Gastrocnemius medialis (tissue), 4 donors: ENCODE measurements around the gene CATSPERB. TPM values are rescaled to one million over a fixed set of nuclear protein-coding genes. Genes with fewer than 3 reads are reported as not detected.
"Not testable (repeated sequence)": the region's sequence is repeated elsewhere in the genome, so short reads cannot be mapped to it uniquely, and the experiment has no call there.

ENCODE experiments used
- ATAC-seq, 2 donors: fragments of 150-250 bp; one replicate each; pipeline ENCODE4 v1.9.1; 2016
- DNase-seq, 2 donors: peaks; one replicate each; pipeline ENCODE4 v3.0.0-alpha.2; 2019
- H3K27ac ChIP-seq, 4 donors: fragments of 200-600 bp; sonication (generic); 1 replicate in 1 of 4; 2 replicates in 3 of 4; pipeline ENCODE4 v1.5.1; 2016 to 2018; ENCODE audit warnings: mild to moderate bottlenecking in 2 of 4, moderate library complexity in 1 of 4
- H3K27me3 ChIP-seq, 3 donors: fragments of 200-600 bp; sonication (generic) in 2 of 3; 1 replicate in 1 of 3; 2 replicates in 2 of 3; pipeline versions ENCODE4 v1.5.1 to v1.6.0; 2016 to 2019; ENCODE audit warnings: mild to moderate bottlenecking in 1 of 3, moderate library complexity in 1 of 3
- H3K36me3 ChIP-seq, 2 donors: fragments of 200-600 bp; sonication (generic) in 1 of 2; one replicate each; pipeline ENCODE4 v1.5.1; 2017 to 2018
- H3K4me1 ChIP-seq, 2 donors: fragments of 200-600 bp; sonication (generic) in 1 of 2; one replicate each; pipeline ENCODE4 v1.5.1; 2016 to 2017; ENCODE audit warnings: mild to moderate bottlenecking in 2 of 2
- H3K4me3 ChIP-seq, 4 donors: fragments of 200-600 bp; sonication (generic) in 3 of 4; 1 replicate in 1 of 4; 2 replicates in 3 of 4; pipeline ENCODE4 v1.5.1; 2016 to 2019; ENCODE audit warnings: mild to moderate bottlenecking in 2 of 4
- H3K9me3 ChIP-seq, 3 donors: fragments of 200-600 bp; sonication (generic) in 2 of 3; 1 replicate in 1 of 3; 2 replicates in 2 of 3; pipeline ENCODE4 v1.5.1; 2016 to 2019
- POLR2A ChIP-seq, 2 donors: fragments of 450-650 bp; IDR thresholded peaks; one replicate each; pipeline ENCODE4 v1.6.1; 2017; ENCODE audit warnings: antibody characterized with exemption in 2 of 2, mild to moderate bottlenecking in 2 of 2, moderate library complexity in 2 of 2
- in situ Hi-C, 4 donors: fragments of 200-750 bp; cut with MboI; loops; one replicate each; pipeline versions ENCODE4 v1.15.0 to v1.8.0; 2017; ENCODE audit warnings: low sequenced_read_pairs in 4 of 4
- intact Hi-C: fragments of 100-400 bp; cut with DNase I; formaldehyde crosslinking; loops from one replicate; pipeline ENCODE4 v1.15.1; 2023; ENCODE audit warnings: low total_unique reads
- total RNA-seq, 4 donors: library from RNA; depleted of rRNA; stranded (reverse); fragments of >200 nt; gene quantifications; one replicate each; pipeline versions ENCODE4 v1.1.0 to v1.2.3, GENCODE V29; 2016
- TF ChIP-seq, protein P1 (sequence below), 5 experiments: fragments of 450-650 bp in 3 of 5; fragments of 200-600 bp in 2 of 5; sonication (generic) in 2 of 5; IDR thresholded peaks in 4 of 5; conservative IDR thresholded peaks in 1 of 5; 1 replicate in 4 of 5; 2 replicates in 1 of 5; pipeline ENCODE4 v1.5.1; 2016 to 2019; ENCODE audit warnings: antibody characterized with exemption in 5 of 5, mild to moderate bottlenecking in 3 of 5, moderate library complexity in 3 of 5

The CATSPERB gene
- total RNA-seq, 4 donors from 2014 or later: 0.20 to 0.24 TPM; not detected in 2

DNA sequence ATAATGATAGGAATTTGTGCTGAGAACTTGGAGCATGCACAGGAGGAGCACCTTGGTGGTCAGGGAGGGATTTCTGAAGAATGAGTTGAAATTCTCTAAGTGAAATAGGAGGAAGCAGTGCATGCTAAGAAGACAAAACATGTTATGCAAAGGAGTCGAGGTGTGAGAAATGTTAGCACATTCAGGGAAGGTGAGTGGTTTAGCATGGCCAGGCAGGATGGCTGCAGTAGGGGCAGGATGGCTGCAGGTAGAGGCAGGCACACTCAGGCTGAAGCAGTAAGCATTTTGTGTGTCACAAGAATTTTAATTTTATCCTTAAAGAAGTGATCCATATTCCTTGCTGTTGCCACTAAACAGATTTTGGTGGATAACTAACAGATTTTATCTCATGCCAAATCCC, 46.3 kb downstream of the CATSPERB start:
- no peak overlapping the region for H3K27ac ChIP-seq
- H3K9me3 ChIP-seq: no peaks in the 10 kb centered on the region
- no peaks in the 10 kb centered on the region for H3K36me3 ChIP-seq
- H3K4me1 ChIP-seq: no peaks in the 10 kb centered on the region
- no peak for ATAC-seq
- no peak overlapping the region for H3K4me3 ChIP-seq
- intact Hi-C loops (no loop called here), in situ Hi-C loops (no loop called here)
- TF ChIP-seq, protein P1, sequence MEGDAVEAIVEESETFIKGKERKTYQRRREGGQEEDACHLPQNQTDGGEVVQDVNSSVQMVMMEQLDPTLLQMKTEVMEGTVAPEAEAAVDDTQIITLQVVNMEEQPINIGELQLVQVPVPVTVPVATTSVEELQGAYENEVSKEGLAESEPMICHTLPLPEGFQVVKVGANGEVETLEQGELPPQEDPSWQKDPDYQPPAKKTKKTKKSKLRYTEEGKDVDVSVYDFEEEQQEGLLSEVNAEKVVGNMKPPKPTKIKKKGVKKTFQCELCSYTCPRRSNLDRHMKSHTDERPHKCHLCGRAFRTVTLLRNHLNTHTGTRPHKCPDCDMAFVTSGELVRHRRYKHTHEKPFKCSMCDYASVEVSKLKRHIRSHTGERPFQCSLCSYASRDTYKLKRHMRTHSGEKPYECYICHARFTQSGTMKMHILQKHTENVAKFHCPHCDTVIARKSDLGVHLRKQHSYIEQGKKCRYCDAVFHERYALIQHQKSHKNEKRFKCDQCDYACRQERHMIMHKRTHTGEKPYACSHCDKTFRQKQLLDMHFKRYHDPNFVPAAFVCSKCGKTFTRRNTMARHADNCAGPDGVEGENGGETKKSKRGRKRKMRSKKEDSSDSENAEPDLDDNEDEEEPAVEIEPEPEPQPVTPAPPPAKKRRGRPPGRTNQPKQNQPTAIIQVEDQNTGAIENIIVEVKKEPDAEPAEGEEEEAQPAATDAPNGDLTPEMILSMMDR (IDR thresholded peaks at IDR 0.05 in 4 of 5, conservative IDR thresholded peaks at IDR 0.05 in 1 of 5): no peak
- DNase-seq: no peak
- H3K27me3 ChIP-seq: no peaks in the 10 kb centered on the region

DNA sequence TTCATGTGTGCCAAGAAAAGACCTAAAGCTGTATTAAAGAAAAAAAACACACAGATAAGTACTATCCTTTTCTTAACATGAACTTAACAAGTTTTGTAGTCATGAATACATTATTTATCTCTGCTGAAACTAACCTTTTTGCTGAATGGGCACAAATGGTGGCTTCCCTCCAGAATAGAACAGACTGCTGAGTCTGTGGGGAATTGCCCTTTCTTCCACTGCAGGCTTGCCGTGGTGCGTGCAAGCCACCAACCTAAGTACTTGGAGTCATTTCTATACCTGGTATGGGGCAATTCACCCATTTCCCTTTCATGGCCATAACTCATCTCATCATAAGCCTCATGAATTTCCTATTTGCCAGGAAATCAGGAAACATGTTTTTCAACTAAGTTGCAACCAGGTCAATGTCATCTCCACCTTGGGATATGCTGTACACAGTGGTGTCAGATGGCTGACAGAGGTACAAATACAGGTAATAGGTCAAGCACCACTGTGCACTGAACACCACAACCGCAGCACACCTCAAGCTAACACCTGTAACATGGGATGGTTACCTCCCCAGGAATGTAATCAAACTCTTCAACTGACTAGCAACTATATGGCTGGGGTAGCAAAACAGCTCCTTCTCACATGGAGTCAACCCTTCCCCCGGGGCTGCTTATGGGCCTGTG, 49.9 kb downstream of the CATSPERB start:
- intact Hi-C loops: no loop called here
- Histone ChIP-seq H3K9me3 (no peaks in the 10 kb centered on the region), H3K4me3 (no peak overlapping the region), H3K36me3 (no peaks in the 10 kb centered on the region), H3K27ac (no peak overlapping the region), H3K27me3 (no peaks in the 10 kb centered on the region), H3K4me1 (no peaks in the 10 kb centered on the region)
- DNase-seq (no peak), ATAC-seq (no peak)
- in situ Hi-C loops: no loop called here
- TF ChIP-seq POLR2A (IDR thresholded peaks at IDR 0.05): no peak
- TF ChIP-seq, protein P1 (IDR thresholded peaks at IDR 0.05 in 4 of 5, conservative IDR thresholded peaks at IDR 0.05 in 1 of 5): no peak

DNA sequence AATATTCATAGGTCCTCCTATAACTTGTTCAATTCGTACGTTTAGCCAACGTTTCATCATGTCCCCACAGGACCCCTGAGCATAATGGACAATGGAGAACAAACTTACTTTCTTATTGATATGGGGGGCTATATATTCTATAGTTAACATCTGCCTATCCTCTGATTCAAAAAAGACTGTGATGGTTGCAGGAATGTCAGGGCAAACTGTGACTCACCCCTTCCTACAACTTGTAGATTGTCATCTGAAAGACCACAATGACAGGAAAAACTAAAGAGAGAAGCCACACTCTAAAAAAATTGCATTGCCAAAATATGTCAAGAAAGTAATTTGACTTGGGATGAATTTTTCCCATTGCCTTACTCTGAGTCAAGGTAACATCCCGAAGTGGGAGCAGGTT, 50.8 kb downstream of the CATSPERB start:
- H3K9me3 ChIP-seq: no peaks in the 10 kb centered on the region
- DNase-seq: no peak
- H3K36me3 ChIP-seq: no peaks in the 10 kb centered on the region
- intact Hi-C loops: no loop called here
- H3K27me3 ChIP-seq: no peaks in the 10 kb centered on the region
- in situ Hi-C loops: no loop called here
- no peak for ATAC-seq
- TF ChIP-seq, protein P1 (IDR thresholded peaks at IDR 0.05 in 4 of 5, conservative IDR thresholded peaks at IDR 0.05 in 1 of 5): no peak
- no peak for TF ChIP-seq POLR2A (IDR thresholded peaks at IDR 0.05)
- no peaks in the 10 kb centered on the region for H3K4me1 ChIP-seq
- no peak overlapping the region for H3K27ac ChIP-seq
- H3K4me3 ChIP-seq: no peak overlapping the region

DNA sequence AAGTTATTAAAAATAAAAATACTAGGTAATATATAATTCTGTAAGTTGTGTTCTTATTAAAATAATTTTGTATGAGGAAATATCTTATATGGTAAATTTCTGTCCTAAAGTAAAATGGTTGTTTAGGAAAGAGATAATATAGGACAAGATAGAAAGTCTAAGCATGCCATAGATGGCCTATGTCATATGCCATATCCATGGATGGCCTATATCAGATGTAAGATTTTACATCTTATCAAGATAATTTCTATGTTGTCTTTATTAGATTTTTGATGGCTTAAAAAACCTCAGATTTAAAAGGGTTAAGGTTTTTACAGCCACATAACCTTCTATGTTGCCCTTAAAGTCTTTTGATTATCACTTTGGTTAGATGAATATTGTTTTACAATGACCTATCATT, 52.6 kb downstream of the CATSPERB start:
- no peak for ATAC-seq
- intact Hi-C loops (no loop called here), in situ Hi-C loops (no loop called here)
- Histone ChIP-seq H3K4me1 (no peaks in the 10 kb centered on the region), H3K27me3 (no peaks in the 10 kb centered on the region), H3K27ac (no peak overlapping the region), H3K4me3 (no peak overlapping the region), H3K9me3 (no peaks in the 10 kb centered on the region), H3K36me3 (no peaks in the 10 kb centered on the region)
- no peak for DNase-seq
- no peak for TF ChIP-seq POLR2A (IDR thresholded peaks at IDR 0.05)
- TF ChIP-seq, protein P1 (IDR thresholded peaks at IDR 0.05 in 4 of 5, conservative IDR thresholded peaks at IDR 0.05 in 1 of 5): no peak

DNA sequence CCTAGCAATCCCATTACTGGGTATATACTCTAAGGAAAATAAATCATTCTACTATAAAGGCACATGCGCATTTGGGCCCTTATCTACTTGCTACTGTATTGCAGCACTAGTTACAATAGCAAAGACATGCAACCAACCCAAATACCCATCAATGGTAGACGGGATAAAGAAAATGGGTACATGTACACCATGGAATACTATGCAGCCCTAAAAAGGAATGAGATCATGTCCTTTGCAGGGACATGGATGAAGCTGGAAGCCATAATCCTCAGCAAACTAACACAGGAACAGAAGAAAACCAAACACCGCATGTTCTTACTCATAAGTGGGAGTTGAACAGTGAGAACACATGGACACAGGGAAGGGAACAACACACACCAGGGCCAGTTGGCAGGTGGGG, 54.2 kb downstream of the CATSPERB start:
- not testable (repeated sequence) for DNase-seq, ATAC-seq

More for the DNA sequence above, 54.2 kb downstream of the CATSPERB start:
- H3K9me3 ChIP-seq, H3K36me3 ChIP-seq, H3K4me1 ChIP-seq, H3K27ac ChIP-seq, intact Hi-C loops, H3K4me3 ChIP-seq, in situ Hi-C loops, H3K27me3 ChIP-seq: not testable (repeated sequence)
